DLD1 (cell line): ENCODE data around the gene PODXL2.
"Not testable (repeated sequence)": the region's sequence is repeated elsewhere in the genome, so short reads cannot be mapped to it uniquely, and the experiment has no call there.

ENCODE experiments used
- in situ Hi-C: cut with HindIII; loops from 2 replicates; pipeline ENCODE4 v1.10.0; 2017; ENCODE audit warnings: low sequenced_read_pairs

PODXL2 gene

GRCh38 chr3:127673191-127674100, 44.5 kb downstream of the PODXL2 start:
- in situ Hi-C loops, result loop anchor here (25.0 kb wide), 1 partner anchor 289 kb away; no protein-coding TSS in a partner anchor

- in situ Hi-C loops, result loop anchor here (25.0 kb wide), 1 partner anchor 288 kb away; no protein-coding TSS in a partner anchor
Observed at GRCh38 chr3:127674101-127674721, 45.2 kb downstream of the PODXL2 start.

GRCh38 chr3:127674790-127675189, 45.8 kb downstream of the PODXL2 start:
- in situ Hi-C loops, result loop anchor here (25.0 kb wide), 1 partner anchor 288 kb away; no protein-coding TSS in a partner anchor

- in situ Hi-C loops, result no loop called here
Observed at GRCh38 chr3:127675651-127676391, 46.8 kb downstream of the PODXL2 start.

- in situ Hi-C loops, result no loop called here
Observed at GRCh38 chr3:127676456-127676855, 47.5 kb downstream of the PODXL2 start.

- in situ Hi-C loops, result no loop called here
Observed at GRCh38 chr3:127676921-127677351, 48.0 kb downstream of the PODXL2 start.

- in situ Hi-C loops, result no loop called here
Observed at GRCh38 chr3:127677541-127678314, 48.7 kb downstream of the PODXL2 start.

GRCh38 chr3:127678315-127678599, 49.3 kb downstream of the PODXL2 start:
- in situ Hi-C loops, result no loop called here

GRCh38 chr3:127678611-127679533, 49.9 kb downstream of the PODXL2 start:
- in situ Hi-C loops, result no loop called here

- in situ Hi-C loops, result no loop called here
Observed at GRCh38 chr3:127679534-127680145, 50.7 kb downstream of the PODXL2 start.

GRCh38 chr3:127680146-127680661, 51.2 kb downstream of the PODXL2 start:
- in situ Hi-C loops, result no loop called here

GRCh38 chr3:127680798-127681221, 51.8 kb downstream of the PODXL2 start:
- in situ Hi-C loops, result no loop called here

GRCh38 chr3:127682175-127682554, 53.2 kb downstream of the PODXL2 start:
- in situ Hi-C loops, result not testable (repeated sequence)

GRCh38 chr3:127682561-127682960, 53.6 kb downstream of the PODXL2 start:
- in situ Hi-C loops, result no loop called here

GRCh38 chr3:127684871-127685707, 56.1 kb downstream of the PODXL2 start:
- in situ Hi-C loops, result no loop called here

GRCh38 chr3:127685708-127686511, 56.9 kb downstream of the PODXL2 start:
- in situ Hi-C loops, result no loop called here

GRCh38 chr3:127686512-127686894, 57.5 kb downstream of the PODXL2 start:
- in situ Hi-C loops, result no loop called here
